ENCODE data around the gene CPNE9. TPM values are rescaled to one million over a fixed set of nuclear protein-coding genes. Genes with fewer than 3 reads are reported as not detected.

Gene CPNE9
- total RNA-seq, 1 experiment from 2014 or later, result 3.5 TPM

GRCh38 chr3:9749296-9749644, 45.6 kb downstream of the CPNE9 start:
- Histone ChIP-seq H4K5ac (ENCODE audit: insufficient read length, low read depth, low read length) (no peak overlapping the region), H3K23me2 (ENCODE audit: insufficient read length, low read depth, low read length, poor library complexity, severe bottlenecking) (no peaks in the 10 kb centered on the region), H3K56ac (ENCODE audit: insufficient read length, low read depth, low read length) (no peak overlapping the region), H2BK15ac (ENCODE audit: low read depth, low read length) (no peak overlapping the region), H2BK5ac (ENCODE audit: insufficient read length, low read length) (no peak overlapping the region), H3K79me1 (ENCODE audit: insufficient read depth, low read depth, low read length, poor library complexity, severe bottlenecking) (no peaks in the 10 kb centered on the region), H3K27ac (ENCODE audit: insufficient read length, low read depth, low read length) (no peak overlapping the region), H3K4me2 (ENCODE audit: insufficient read depth, insufficient read length, low read length) (peak overlapping the region; percentile 62), H4K91ac (ENCODE audit: insufficient read length, low read depth, low read length) (no peak overlapping the region), H3K9ac (ENCODE audit: extremely low read depth, insufficient read length, low read length) (peak overlapping the region; percentile 42), H3K79me2 (ENCODE audit: insufficient read depth, low read length) (no peaks in the 10 kb centered on the region), H3K4me1 (ENCODE audit: insufficient read depth, low read length) (no peaks in the 10 kb centered on the region), H3K27me3 (ENCODE audit: insufficient read depth, low read length) (no peaks in the 10 kb centered on the region), H2AK5ac (ENCODE audit: insufficient read length, low read length) (no peak overlapping the region), H3K14ac (ENCODE audit: insufficient read depth, low read length) (peak overlapping the region; percentile 8; the same call in 1 of the 2 replicates), H4K20me1 (ENCODE audit: control insufficient read depth, insufficient read depth, insufficient read length) (no peaks in the 10 kb centered on the region), H3K4ac (ENCODE audit: low read depth, low read length) (no peak overlapping the region), H2AFZ (ENCODE audit: low read length) (no peak overlapping the region), H3K23ac (ENCODE audit: insufficient read length, low read depth, low read length) (no peak overlapping the region), H3K9me3 (ENCODE audit: control insufficient read depth, low read depth, low read length) (no peaks in the 10 kb centered on the region), H2BK120ac (ENCODE audit: low read depth, low read length, poor library complexity, severe bottlenecking) (no peak overlapping the region), H4K8ac (replicated peaks; ENCODE audit: insufficient read length, low read depth, low read length) (no peak overlapping the region), H3T11ph (ENCODE audit: low read length) (no peak overlapping the region), H2BK12ac (ENCODE audit: insufficient read length, low read depth, low read length) (no peak overlapping the region), H3K18ac (ENCODE audit: insufficient read length, low read depth, low read length) (no peak overlapping the region), H2BK20ac (ENCODE audit: low read depth, low read length, poor library complexity, severe bottlenecking) (no peak overlapping the region)
- WGBS (ENCODE audit: extremely low coverage, insufficient read length, low lambda C conversion rate), result no CpG with 5 or more reads among the region's 19 CpGs
- 0 out of 3 replicates have a peak, but pooled peaks have one; percentile 14 for TF ChIP-seq CTCF (conservative IDR thresholded peaks at IDR 0.05)
- Mint-ChIP-seq H3K9me3 (no peaks in the 10 kb centered on the region), H3K4me1 (peaks cover 13% of the 10 kb centered on the region in 2 experiments), H3K4me3 (peak overlapping the region; percentile 91 to 94), H3K27me3 (ENCODE audit: low read depth) (no peaks in the 10 kb centered on the region; the same call in 1 of the 2 replicates), H3K36me3 (ENCODE audit: insufficient read depth in 1 of 3, low read depth in 3 of 3) (peaks cover 43 to 86% (median 75%) of the 10 kb centered on the region in 3 experiments; a peak in 6 of 7 replicates), H3K27ac (peak overlapping the region; percentile 99 to 100 (median 99))
- DNase-seq, result no peak

All from H9 (cell line).